Tibial nerve (tissue), 4 donors: ENCODE results near the gene CLIP2.

Experiments
- CTCF ChIP-seq, 5 experiments: fragments of 200-600 bp in 3 of 5; fragments of 450-650 bp in 2 of 5; sonication (generic) in 3 of 5; IDR thresholded peaks; one replicate each; pipeline ENCODE4 v1.5.1; 2016 to 2019; ENCODE audit warnings: antibody characterized with exemption in 5 of 5, mild to moderate bottlenecking in 3 of 5, moderate library complexity in 2 of 5
- EP300 ChIP-seq, 2 donors: sonication (generic); formaldehyde crosslinking; IDR thresholded peaks; one replicate each; pipeline ENCODE4 v1.6.1; 2017; ENCODE audit warnings: antibody characterized with exemption in 2 of 2, mild to moderate bottlenecking in 1 of 2
- POLR2A ChIP-seq, 2 donors: fragments of 450-650 bp; IDR thresholded peaks; one replicate each; pipeline ENCODE4 v1.6.1; 2017; ENCODE audit warnings: antibody characterized with exemption in 2 of 2, mild to moderate bottlenecking in 2 of 2, moderate library complexity in 2 of 2

GRCh38 chr7:74300926-74301325 lies 11.7 kb downstream of the CLIP2 start:
- TF ChIP-seq CTCF (IDR thresholded peaks at IDR 0.05), result no peak
- TF ChIP-seq EP300 (IDR thresholded peaks at IDR 0.05), result no peak
- no peak for TF ChIP-seq POLR2A (IDR thresholded peaks at IDR 0.05)
